Measurements from ENCODE around the gene MDM4.
A peak's percentile ranks its signal among the peaks of the same experiment; 100 is the strongest.

MDM4 gene

DNA sequence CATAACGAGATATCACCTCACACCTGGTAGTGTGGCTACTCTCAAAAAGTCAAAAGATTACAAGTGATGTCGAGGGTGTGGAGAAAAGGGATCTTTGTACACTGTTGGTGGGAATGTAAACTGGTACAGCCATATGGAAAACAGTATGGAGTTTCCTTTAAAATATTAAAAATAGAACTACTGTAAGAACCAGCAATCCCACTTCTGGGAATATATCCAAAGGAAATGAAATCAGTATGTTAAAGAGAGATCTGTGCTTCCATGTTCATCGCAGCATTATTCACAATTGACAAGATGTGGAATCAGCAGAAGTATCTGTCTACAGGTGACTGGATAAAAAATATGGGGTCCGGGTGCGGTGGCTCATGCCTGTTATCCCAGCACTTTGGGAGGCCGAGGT is 14.0 kb upstream of the MDM4 start:
- Mint-ChIP-seq H3K4me1 (peaks cover 31% of the 10 kb centered on the region), H3K36me3 (ENCODE audit: low read depth) (no peaks in the 10 kb centered on the region)

GRCh38 chr1:204503122-204503912 is 12.9 kb upstream of the MDM4 start:
- no peak for DNase-seq
- Mint-ChIP-seq H3K9me3 (peaks cover 4% of the 10 kb centered on the region), H3K4me1 (peaks cover 34% of the 10 kb centered on the region), H3K4me3 (no peak overlapping the region), H3K27me3 (ENCODE audit: low read depth, poor library complexity) (peaks cover 28% of the 10 kb centered on the region), H3K36me3 (ENCODE audit: low read depth) (no peaks in the 10 kb centered on the region), H3K27ac (no peak overlapping the region)
- TF ChIP-seq, protein P1, sequence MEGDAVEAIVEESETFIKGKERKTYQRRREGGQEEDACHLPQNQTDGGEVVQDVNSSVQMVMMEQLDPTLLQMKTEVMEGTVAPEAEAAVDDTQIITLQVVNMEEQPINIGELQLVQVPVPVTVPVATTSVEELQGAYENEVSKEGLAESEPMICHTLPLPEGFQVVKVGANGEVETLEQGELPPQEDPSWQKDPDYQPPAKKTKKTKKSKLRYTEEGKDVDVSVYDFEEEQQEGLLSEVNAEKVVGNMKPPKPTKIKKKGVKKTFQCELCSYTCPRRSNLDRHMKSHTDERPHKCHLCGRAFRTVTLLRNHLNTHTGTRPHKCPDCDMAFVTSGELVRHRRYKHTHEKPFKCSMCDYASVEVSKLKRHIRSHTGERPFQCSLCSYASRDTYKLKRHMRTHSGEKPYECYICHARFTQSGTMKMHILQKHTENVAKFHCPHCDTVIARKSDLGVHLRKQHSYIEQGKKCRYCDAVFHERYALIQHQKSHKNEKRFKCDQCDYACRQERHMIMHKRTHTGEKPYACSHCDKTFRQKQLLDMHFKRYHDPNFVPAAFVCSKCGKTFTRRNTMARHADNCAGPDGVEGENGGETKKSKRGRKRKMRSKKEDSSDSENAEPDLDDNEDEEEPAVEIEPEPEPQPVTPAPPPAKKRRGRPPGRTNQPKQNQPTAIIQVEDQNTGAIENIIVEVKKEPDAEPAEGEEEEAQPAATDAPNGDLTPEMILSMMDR (IDR thresholded peaks at IDR 0.05) = peak; percentile 74

More for the DNA sequence above, 14.0 kb upstream of the MDM4 start:
- Mint-ChIP-seq H3K9me3 (peaks cover 4% of the 10 kb centered on the region), H3K27me3 (ENCODE audit: low read depth, poor library complexity) (peaks cover 30% of the 10 kb centered on the region), H3K4me3 (no peak overlapping the region), H3K27ac (no peak overlapping the region)
- TF ChIP-seq, protein P1 (IDR thresholded peaks at IDR 0.05) = no peak
- no peak for DNase-seq

DNA sequence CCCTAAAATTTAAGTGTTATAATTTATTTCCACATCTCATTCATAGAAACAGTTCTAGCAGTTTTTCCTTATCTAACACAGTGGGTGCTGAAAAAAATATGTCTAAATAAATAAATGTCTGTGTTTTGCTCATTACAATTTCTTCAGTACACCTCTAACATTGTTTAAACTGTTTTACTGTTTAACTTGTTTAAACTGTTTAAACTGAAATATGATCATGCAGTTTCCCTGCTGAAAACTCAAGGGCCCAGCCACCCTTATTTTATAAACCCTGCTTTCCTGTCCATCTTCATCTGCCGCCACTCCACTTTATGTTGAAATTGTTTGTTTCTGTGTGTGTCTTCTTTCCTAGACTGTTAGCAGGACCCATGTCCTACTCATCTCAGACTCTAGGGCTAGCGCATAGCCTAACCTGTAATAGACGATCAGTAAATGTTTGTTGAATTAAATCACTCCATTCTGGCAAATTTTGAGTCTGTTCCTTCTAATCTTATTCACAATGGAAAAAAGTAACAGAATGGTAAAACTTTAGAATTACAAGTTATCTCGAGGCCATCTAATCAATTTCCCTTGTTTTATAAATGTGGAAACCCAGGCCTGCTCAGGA is 12.2 kb upstream of the MDM4 start:
- TF ChIP-seq, protein P1 (IDR thresholded peaks at IDR 0.05) = no peak
- no peak overlapping the region for H3K4me3 Mint-ChIP-seq

DNA sequence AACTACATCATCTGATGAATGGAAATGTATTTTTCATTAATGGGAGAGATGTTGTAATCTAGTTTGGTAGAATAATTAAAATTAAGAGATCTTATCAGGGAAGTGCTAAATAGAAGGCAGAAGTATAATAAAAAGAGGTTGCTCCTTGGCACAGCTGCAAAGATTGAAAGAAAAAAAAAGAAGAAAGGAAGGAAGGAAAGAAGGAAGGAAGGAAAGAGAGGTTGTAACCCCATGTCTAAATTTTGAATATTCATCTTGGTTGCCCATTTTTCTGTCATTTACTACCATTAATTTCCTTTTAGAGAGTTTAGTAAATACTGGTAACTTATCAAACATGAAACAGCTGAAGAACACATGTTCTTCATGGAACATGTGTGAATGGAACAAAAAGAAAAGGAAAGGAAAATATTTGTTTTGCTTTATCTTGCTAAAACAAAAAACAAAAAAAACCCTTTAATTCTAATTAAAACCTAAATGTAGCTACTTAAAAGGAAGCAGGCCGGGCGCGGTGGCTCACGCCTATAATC is 10.5 kb upstream of the MDM4 start:
- H3K4me1 Mint-ChIP-seq = peaks cover 34% of the 10 kb centered on the region

More for the DNA sequence above, 12.2 kb upstream of the MDM4 start:
- Mint-ChIP-seq H3K36me3 (ENCODE audit: low read depth) (no peaks in the 10 kb centered on the region), H3K4me1 (peaks cover 34% of the 10 kb centered on the region), H3K9me3 (peaks cover 4% of the 10 kb centered on the region), H3K27ac (no peak overlapping the region), H3K27me3 (ENCODE audit: low read depth, poor library complexity) (peaks cover 24% of the 10 kb centered on the region)
- DNase-seq = no peak

DNA sequence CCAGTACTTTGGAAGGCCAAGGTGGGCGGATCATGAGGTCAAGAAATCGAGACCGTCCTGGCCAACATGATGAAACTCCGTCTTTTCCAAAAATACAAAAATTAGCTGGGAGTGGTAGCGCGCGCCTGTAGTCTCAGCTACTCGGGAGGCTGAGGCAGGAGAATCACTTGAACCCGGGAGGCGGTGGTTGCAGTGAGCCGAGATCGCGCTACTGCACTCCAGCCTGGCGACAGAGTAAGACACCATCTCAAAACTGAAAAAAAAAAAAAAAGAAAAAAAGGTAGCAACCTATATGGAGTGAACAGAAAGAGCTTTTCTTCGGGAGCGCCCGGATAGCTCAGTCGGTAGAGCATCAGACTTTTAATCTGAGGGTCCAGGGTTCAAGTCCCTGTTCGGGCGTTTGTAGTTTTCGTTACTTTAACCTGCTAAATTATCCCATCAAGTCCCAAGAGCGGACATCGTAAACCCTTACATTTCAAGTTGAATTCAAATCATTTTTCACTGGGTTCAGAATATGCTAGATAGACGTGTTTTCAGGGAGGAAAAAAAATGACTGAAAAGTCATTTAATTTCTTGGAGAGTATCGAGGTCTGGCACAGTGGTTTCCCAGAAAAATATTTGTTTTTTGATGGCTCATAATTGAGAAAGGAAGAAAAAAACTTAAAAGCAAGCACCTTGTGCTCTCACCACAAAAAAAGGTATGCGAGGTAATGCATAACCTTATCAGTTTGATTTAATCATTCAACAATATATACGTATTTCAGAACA is 9.8 kb upstream of the MDM4 start:
- Mint-ChIP-seq H3K4me1 (peaks cover 34% of the 10 kb centered on the region), H3K27me3 (ENCODE audit: low read depth, poor library complexity) (peaks cover 20% of the 10 kb centered on the region), H3K4me3 (peak overlapping the region; percentile 98), H3K27ac (peak overlapping the region; percentile 97), H3K9me3 (peaks cover 4% of the 10 kb centered on the region), H3K36me3 (ENCODE audit: low read depth) (no peaks in the 10 kb centered on the region)
- TF ChIP-seq, protein P1 (IDR thresholded peaks at IDR 0.05) = no peak
- DNase-seq = peak; percentile 77

More for the DNA sequence above, 10.5 kb upstream of the MDM4 start:
- Mint-ChIP-seq H3K27me3 (ENCODE audit: low read depth, poor library complexity) (peaks cover 20% of the 10 kb centered on the region), H3K27ac (no peak overlapping the region), H3K4me3 (peak overlapping the region; percentile 98), H3K36me3 (ENCODE audit: low read depth) (no peaks in the 10 kb centered on the region), H3K9me3 (peaks cover 4% of the 10 kb centered on the region)
- TF ChIP-seq, protein P1 (IDR thresholded peaks at IDR 0.05) = no peak
- no peak for DNase-seq
